IMR-90 (cell line): ENCODE results near the gene SYNGR1.

ENCODE experiments used
- BHLHE40 ChIP-seq: fragments of 150-350 bp; IDR thresholded peaks from 2 replicates; pipeline ENCODE4 v1.6.1; 2016; ENCODE audit warnings: mild to moderate bottlenecking, low read depth, low read length
- CEBPB ChIP-seq: IDR thresholded peaks from 2 replicates; pipeline ENCODE4 v1.6.1; 2012; ENCODE audit warnings: low read depth, low read length, improper control_type of control experiment
- CHD1 ChIP-seq: IDR thresholded peaks from 2 replicates; pipeline ENCODE4 v1.6.1; 2012; ENCODE audit warnings: low read depth, low read length, improper control_type of control experiment
- CTCF ChIP-seq: conservative IDR thresholded peaks from 2 replicates; pipeline ENCODE4 v1.5.1; 2012; ENCODE audit warnings: mild to moderate bottlenecking, low read depth, low read length, improper control_type of control experiment
- ELK1 ChIP-seq: fragments of 150-350 bp; IDR thresholded peaks from 2 replicates; pipeline ENCODE4 v1.6.1; 2016; ENCODE audit warnings: low read depth, mild to moderate bottlenecking, low read length, moderate library complexity, borderline replicate concordance
- POLR2A ChIP-seq: IDR thresholded peaks from 2 replicates; pipeline ENCODE4 v1.6.1; 2012; ENCODE audit warnings: mild to moderate bottlenecking, low read depth, low read length
- RAD21 ChIP-seq: IDR thresholded peaks from 2 replicates; pipeline ENCODE4 v1.6.1; 2012; ENCODE audit warnings: low read length, improper control_type of control experiment
- RCOR1 ChIP-seq: IDR thresholded peaks from 2 replicates; pipeline ENCODE4 v1.6.1; 2012; ENCODE audit warnings: mild to moderate bottlenecking, low read length, improper control_type of control experiment; ENCODE audit not compliant: insufficient replicate concordance
- RFX5 ChIP-seq: IDR thresholded peaks from 2 replicates; pipeline ENCODE4 v1.8.0; 2012; ENCODE audit warnings: low read depth, mild to moderate bottlenecking, low read length, moderate library complexity

GRCh38 chr22:39396797-39397195 lies 47.0 kb downstream of the SYNGR1 start:
- TF ChIP-seq CTCF (no peak), RFX5 (no peak), POLR2A (no peak), ELK1 (no peak), BHLHE40 (no peak), RAD21 (no peak), CHD1 (no peak), CEBPB (no peak), RCOR1 (no peak)
